ENCODE measurements around the gene CYP19A1.

The CYP19A1 gene

DNA sequence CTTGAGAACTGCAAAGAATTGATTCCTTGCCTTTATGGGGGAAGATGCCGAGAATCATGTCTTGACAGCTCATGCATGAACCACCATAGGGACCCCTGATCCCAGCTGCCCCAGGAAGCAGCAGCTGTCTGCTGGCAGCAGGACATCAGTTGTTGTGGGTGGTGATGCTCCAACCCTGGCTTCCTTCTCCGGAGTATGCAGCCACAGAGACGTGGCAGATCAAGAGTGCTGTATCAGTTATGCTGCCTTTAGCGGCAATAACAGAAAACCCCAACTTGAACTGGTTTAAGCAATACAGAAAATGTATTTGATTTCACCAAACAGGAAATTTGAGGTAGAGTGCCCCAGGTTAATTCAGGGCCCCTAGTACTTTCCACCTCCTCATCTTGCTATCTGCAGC, 151.5 kb downstream of the CYP19A1 start:
- DNase-seq = no peak

DNA sequence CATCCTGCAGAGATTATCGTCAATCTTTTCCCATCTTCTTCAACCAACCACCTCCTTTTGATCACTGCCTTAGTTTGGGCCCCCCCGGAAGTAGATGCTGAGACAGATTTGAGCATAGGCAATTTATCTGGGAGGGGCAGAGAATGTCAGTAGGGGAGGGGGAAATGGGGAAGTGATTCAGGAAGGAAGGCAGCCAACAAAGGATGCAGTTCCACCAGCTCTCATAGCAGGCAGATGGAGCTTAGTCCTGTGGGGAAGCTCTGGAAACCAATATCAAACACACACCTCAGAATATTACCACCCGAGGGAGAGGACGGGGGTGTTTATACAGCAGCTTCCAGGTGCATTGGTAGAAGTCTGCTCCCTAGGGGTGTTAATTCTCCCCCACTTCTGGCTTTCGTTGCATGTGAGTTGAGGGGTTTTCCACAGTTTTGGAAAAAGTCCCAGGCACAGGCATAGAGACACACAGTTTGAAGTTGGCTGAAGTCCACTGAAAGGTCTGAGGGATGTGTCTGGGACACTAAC, 152.2 kb downstream of the CYP19A1 start:
- DNase-seq = no peak

DNA sequence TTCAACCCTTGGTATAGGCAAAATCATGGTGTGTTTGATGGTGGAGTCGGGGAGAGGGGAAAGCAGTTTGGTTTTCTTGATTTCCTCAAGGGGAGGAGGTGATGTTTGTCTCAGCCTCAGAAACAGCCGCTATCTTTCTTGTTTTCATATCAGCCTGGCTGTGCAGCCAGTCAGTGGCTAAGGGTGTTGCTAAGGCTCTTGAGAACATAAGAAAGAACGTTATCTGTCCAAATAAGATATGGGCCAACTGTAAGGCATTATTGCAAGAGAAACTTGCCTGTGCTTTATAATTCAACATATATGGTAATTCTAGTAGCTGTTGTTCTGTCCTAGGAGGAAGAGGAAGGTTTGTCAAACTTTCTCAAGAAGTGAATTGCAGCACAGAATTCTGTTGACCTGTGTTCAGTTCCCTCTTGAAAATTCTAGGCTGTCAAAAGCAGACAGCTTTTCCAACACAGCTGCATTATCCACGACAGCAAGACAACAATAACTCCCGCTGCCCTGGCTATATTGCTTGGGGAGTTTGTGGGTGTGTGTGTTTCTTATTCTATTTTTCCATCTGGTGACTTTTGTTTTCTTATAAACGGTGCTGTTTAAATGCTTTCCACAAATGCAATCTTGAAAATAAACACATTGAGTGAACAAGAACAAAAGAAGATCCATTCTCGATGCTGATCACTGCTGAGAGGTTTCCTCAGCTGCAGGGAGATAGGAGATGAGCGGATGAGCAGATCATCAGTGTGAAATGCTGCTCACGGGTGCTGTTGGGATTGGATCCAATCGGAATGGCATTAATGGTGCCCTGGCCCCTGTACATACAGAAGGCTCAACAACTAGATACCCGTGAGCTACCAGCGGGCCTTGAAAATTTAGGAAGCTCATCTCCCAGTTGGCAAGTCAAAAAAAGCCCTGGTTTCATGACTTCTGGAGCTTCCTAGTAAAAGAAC, 152.9 kb downstream of the CYP19A1 start:
- no peak for DNase-seq

DNA sequence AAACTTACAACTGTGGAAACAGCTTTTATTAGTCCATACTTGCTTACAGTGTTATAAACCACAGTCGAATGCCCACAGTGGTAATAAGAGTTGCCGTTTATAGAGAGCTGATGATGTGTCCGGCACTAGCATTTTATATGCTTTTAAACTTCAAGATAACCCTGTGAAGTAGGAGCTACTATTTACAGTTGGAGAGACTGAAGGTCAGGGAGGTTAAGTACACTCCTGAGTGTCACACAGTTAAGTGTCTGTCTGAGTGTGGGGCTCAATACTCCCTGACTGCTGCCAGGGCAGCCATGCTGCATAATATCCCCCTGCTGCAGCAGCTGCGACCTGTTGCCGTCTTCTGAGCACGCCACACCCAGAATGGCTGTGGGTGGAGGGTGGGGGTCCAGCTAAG, 153.8 kb downstream of the CYP19A1 start:
- DNase-seq = no peak

DNA sequence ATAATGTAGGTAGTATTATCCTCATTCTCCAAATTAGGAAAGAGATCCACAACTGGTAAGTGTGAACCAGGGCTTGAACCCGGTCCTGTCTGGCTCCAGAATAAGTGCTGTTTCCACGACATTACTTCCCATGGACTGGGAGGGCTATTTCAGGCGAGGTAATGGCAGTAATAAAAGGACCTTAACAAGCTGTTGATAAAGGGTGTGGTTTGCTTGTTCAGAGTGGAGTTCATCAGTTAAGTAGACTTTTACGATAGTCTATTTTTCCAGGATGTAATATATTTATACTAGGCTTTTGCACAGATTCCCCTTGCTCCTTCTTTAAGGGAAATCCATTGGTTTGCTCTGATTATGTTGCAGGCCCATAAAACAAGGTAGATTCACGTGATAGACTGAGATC, 155.3 kb downstream of the CYP19A1 start:
- DNase-seq = no peak

DNA sequence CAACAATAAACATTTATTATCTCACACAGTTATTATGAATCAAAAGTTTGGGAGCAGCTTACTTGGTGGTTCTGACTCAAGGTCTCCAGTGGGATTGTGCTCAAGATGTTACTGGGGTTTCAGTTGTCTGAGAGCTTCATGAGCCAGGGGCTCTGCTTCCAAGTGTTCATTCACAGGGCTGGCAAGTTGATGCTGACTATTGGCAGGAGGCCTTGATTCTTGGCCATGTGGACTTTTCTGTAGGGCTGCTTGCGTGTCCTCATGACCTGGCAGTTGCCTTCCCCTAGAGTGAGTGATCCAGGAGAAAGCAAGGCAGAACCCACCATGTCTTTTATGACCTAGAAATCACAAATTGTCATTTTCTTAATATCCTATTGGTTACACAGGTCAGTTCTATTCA, 156.5 kb downstream of the CYP19A1 start:
- DNase-seq = no peak

DNA sequence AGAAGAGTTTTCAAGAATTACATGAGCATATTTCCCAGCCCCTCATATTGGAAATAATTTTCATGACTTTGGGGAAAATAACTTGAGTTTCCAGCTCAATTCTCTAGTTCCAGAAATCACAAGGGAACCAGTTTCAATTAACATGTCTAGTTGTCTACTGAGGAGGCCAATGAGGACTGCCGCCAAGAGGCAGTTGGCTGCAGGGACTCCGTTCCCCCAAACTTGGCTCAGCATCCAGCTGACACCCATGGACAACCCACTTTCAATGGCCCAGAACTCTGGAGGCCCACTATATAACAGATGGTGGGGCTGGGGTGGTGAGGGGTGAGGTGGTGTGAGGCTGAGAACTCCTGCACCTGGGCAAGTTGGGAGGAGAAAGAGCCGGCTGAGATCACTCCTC, 157.2 kb downstream of the CYP19A1 start:
- DNase-seq = no peak

DNA sequence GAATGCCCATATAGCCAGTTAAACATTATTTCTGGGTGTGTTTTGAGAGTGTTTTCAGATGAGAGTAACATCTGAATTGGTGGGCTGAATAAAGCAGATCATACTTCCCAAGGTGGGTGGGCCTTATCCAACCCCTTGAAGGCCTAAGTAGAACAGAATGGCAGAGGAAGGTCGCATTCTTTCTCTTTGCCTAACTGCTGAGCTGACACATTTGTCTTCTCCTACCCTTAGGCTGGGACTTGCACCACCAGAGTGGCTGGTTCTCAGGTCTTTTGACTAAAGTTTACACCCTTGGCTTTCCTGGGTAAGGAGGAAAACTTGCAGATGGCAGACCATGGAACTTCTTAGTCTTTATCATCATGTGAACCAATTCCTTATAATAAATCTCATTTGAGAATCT, 157.9 kb downstream of the CYP19A1 start:
- no peak for DNase-seq

DNA sequence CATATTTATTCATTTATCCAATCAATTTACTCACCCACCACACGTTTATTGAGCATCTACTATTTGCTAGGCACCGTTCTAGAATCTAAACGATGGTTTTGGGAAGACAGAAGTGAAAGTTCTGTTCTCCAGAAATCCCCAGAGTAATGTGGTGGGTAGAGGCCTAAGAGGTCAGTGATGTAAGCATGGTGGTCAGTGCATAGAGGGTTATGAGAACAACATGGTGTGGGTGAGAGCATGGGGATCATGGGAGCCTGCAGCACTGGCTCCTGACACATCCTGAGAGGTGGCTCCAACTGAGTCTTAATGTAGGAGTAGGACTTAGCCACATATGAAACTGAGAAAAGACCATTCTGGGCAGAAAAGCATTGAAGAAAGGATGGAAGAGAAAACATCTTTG, 158.4 kb downstream of the CYP19A1 start:
- no peak for DNase-seq

DNA sequence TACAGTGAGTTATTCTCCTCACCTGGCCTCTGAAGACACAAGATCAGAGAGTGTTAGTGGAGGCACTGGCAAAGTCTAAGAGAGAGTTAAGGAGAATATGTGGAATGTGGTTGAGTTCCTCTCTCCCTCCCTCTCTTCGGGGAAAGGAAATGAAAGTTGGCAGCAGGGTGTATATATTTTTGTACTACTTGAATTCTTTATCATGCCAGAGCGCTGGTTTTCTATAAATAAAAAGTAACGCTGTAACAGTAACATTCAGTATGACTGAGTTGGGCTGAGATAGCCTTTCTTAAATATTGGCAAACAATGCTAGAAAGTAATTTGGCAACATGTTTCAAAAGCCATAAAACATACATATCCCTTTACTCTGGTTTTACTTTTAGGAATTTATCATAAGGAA, 166.2 kb downstream of the CYP19A1 start:
- DNase-seq = no peak

DNA sequence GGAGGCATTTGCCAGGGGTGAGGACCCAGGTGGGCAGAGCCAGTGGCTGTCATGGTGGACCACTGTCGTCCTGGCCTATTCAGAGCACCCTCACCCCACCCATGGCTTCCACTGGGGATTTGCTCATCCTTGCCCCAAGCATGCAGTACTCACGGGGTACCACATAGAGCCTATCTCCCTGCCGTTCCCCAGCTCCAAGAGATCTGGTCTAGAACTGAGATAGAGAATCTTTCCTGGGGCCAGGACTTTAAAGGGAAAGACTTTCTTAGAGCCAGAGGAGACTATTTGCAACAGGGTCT, 166.8 kb downstream of the CYP19A1 start:
- DNase-seq = no peak

DNA sequence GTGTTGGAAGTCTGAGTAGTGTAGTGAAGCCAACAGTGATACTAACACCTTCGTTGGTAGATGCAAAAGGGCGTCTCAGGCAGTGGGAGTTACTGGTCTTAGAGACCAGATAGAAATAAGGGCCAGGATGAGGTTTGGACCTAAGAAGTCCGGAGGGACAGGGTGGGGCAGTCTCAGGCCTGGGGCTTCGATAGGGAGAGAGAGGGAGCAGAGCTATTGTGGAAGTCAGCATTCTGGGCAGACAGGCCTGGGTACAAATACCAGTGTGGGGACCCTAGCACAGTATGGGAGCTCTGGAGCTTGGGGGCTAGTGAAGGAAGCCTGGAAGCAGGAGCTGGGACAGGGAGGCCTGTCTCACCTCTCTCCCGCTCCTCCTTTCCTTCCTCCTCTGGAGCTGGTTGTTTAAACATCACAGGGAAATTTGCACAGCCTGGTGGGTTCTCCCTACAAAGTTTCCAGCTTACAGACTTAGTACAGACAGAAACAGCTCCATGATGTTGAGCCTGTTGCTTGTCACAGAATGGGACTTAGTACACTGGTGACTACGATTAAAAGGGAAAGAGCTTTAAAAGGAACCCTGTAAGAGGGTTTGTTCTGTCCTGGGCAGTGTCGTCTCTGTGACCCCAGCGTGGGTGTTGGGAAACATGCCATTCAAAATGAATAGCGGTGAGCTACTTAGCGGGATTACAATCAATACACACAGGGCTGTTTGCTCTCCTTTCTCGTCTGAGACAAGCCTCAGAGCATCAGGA, 167.3 kb downstream of the CYP19A1 start:
- DNase-seq = no peak

DNA sequence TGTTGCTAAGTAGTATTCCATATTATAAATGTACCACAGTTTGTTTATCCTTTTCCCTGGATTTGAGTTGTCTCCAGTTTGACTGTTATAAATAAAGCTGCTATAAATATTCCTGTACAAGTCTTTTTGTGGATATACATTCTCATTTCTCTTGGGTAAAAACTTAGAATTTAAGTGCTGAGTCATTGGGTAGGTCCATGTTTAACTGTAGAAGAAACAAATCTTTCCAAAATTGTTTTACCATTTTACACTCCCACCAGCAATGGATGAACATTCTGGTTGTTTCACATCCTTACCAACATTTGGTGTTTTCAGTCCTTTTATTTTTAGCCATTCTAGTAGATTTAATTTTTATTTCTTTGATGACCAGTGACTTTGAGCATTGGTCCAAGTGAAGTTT, 169.7 kb downstream of the CYP19A1 start:
- no peak for DNase-seq

DNA sequence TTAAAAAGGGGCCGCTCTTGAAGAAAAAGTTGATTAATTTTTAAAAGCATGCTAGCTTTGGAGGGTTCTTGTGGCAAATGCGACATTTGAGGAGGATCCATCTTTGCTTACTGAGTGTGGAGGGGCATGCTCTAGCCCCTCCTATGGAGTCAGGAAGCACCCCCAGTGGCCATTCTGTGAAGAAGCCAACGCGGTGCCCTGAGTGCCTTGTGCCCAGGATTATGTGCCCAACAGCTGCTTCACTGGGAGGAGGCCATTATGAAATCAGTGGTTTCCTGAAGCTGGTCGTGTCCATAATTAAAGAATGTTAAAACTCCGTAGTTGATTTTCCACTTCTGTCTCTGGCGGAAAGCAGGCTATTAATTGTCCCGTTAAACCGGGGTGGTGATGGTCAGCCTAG, 174.6 kb downstream of the CYP19A1 start:
- DNase-seq = no peak

DNA sequence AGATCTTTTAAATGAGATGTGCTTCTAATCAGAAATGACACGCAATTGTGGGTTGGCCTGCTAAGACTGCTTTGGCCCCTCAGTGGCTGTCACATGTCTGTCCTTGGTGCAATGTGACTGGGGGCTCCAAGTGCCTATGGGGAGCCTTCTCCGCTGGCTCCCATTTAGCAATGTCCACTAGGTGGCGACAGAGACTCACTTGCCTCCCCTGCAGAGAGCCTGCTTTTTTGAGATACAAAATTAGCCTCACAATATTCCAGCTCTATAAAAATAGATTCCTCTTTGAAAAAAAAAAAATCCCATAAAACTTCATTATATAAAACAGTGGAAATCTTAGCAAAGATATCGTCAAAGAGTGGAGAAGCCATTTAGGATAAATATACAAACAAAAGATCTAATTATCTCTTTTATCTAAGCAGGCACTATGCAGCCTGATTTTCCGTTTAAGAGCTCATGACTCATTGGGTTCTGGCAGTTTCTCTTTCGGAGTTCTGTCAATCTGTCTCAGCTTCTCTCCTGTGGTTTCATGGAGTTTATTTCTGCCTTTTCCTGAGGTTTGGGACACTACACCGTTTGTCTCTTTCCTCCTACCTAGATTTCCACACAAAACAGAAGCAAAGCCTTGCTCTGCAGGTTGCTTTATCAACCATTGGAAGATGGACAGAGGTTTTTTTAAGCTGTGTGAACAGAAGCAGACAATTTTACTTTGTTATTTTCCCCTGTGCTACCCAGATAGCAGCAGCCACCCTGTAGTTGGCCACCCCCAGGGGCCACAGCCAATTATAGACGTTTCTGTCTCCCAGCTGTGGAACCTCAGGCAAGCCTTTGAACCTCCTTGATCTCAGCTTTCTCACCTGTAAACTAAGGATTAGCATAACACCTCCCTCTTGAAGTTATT, 175.3 kb downstream of the CYP19A1 start:
- DNase-seq = peak in 51 of 56 donors; percentile 14 to 90 (median 63)

DNA sequence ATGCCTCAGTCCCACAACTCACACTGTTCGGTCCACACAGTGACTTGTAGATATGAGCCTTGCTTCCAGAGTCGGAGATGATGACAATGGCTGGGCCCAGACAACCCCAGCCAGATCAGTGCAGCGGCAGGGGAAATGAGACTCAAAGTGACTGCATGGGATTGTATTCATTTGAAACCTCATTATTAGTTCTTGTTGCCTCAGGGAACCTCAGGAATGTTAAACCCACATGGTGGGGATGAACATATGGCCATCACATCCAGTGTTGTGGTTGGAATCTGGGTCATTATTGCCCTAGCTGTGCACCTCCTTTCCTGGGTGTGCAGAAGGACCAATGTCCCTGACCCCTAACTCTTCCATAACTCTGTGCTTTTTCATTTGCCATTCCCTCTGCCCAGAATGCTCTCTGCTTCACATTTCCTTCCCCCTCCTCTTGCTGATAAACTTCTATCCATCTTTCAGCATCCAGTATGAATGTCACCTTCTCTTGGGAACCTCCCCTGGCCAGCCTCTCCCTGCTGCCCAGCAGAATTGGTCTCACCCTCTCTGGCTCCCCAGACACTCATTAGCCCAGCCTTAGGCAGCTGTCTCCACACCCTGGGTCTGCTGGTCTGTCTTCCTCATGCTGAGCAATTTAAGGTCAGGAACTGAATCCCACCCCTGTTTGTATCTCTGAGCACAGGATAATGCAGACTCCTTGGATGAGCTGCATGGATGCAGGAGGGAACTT, 176.7 kb downstream of the CYP19A1 start:
- no peak for DNase-seq

DNA sequence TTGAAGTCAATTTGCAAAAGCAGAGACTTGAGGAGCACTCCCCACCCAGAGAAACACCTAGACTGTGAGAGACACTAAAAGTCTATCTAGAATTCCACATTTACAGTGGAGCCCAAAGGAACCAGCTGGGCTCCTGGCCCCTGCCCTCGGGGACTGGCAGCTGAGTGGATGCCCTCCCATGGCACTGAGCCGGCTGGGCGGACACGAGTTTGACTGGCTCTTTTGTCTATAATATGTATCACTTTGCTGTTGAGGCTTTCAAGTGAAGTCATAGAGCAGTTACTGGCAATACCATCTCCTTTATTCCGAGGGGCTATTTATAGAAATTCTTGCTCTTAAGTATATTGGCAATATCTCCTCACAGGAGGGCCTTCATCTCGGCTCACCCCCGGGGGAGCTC, 177.9 kb downstream of the CYP19A1 start:
- DNase-seq = peak in 51 of 56 donors; percentile 15 to 90 (median 74)
